B cell (primary cell): Measurements from ENCODE around the gene CCDC187. TPM values are rescaled to one million over a fixed set of nuclear protein-coding genes. Genes with fewer than 3 reads are reported as not detected.

ENCODE experiments used
- ATAC-seq: fragments of 200-7000 bp; cut with Tn5 transposase; one replicate; pipeline ENCODE4 v1.10.0; 2021; ENCODE audit warnings: low read depth, mild to moderate bottlenecking, moderate number of reproducible peaks, moderate library complexity
- CTCF ChIA-PET: fragments of 350-600 bp; sonication (Branson Sonifier 250); formaldehyde crosslinking; loops from one replicate; lab custom pipeline; 2021; ENCODE audit warnings: antibody characterized with exemption, inconsistent platforms; lab: Charles Lee
- POLR2A ChIA-PET: fragments of 350-600 bp; sonication (Branson Sonifier 250); formaldehyde crosslinking; loops from one replicate; lab custom pipeline; 2021; ENCODE audit warnings: antibody characterized with exemption; lab: Charles Lee
- DNase-seq: peaks from one replicate; pipeline ENCODE4 v3.0.0; 2013
- H2AFZ ChIP-seq: 2 replicates; pipeline ENCODE4 v1.6.1; 2012; ENCODE audit warnings: mild to moderate bottlenecking, low read depth, low read length; ENCODE audit not compliant: insufficient read depth, poor library complexity, severe bottlenecking
- H3K27ac ChIP-seq, 2 donors: 1 replicate in 1 of 2; 2 replicates in 1 of 2; pipeline ENCODE4 v1.5.1; 2012 to 2013; ENCODE audit warnings: low read length in 2 of 2, mild to moderate bottlenecking in 2 of 2, moderate library complexity in 1 of 2
- H3K27me3 ChIP-seq, 4 experiments: fragments of 200-600 bp in 1 of 4; sonication (generic) in 1 of 4; replicated peaks in 1 of 4; 1 replicate in 2 of 4; 2 replicates in 2 of 4; pipeline versions ENCODE4 v1.6.1 to v1.7.0; 2013 to 2016; ENCODE audit warnings: low read length in 3 of 4, mild to moderate bottlenecking in 2 of 4, mixed read lengths in 1 of 4, moderate library complexity in 1 of 4; ENCODE audit not compliant: insufficient read depth in 4 of 4, control insufficient read depth in 3 of 4; ENCODE audit errors: control extremely low read depth in 1 of 4
- H3K36me3 ChIP-seq, 2 experiments: replicated peaks in 1 of 2; 1 replicate in 1 of 2; 2 replicates in 1 of 2; pipeline versions ENCODE4 v1.6.1 to v1.7.1; 2013; ENCODE audit warnings: low read length in 1 of 2; ENCODE audit not compliant: insufficient read depth in 2 of 2, control insufficient read depth in 1 of 2; ENCODE audit errors: control extremely low read depth in 1 of 2, extremely low read depth in 1 of 2
- H3K4me1 ChIP-seq, 2 donors: fragments of 200-600 bp in 1 of 2; sonication (generic) in 1 of 2; 1 replicate in 1 of 2; 2 replicates in 1 of 2; pipeline versions ENCODE4 v1.5.1 to v1.6.1; 2013 to 2017; ENCODE audit warnings: low read length in 2 of 2; ENCODE audit not compliant: control insufficient read depth in 2 of 2, insufficient read depth in 2 of 2
- H3K4me2 ChIP-seq: replicated peaks from 2 replicates; pipeline ENCODE3; 2012; ENCODE audit warnings: mild to moderate bottlenecking, low read depth, low read length; ENCODE audit not compliant: poor library complexity, severe bottlenecking
- H3K4me3 ChIP-seq, 5 experiments: fragments of 200-600 bp in 1 of 5; sonication (generic) in 1 of 5; 1 replicate in 3 of 5; 2 replicates in 2 of 5; pipeline versions ENCODE4 v1.5.1 to v1.7.0; 2011 to 2016; ENCODE audit warnings: low read length in 4 of 5, mild to moderate bottlenecking in 4 of 5, low read depth in 2 of 5, control low read depth in 1 of 5, moderate library complexity in 1 of 5; ENCODE audit not compliant: insufficient read depth in 1 of 5; ENCODE audit errors: control extremely low read depth in 1 of 5, extremely low read depth in 1 of 5
- H3K79me2 ChIP-seq: fragments of 200-600 bp; sonication (generic); one replicate; pipeline ENCODE4 v1.6.0; 2016; ENCODE audit warnings: low read length; ENCODE audit not compliant: control insufficient read depth, insufficient read depth
- H3K9ac ChIP-seq: fragments of 200-600 bp; sonication (generic); 2 replicates; pipeline ENCODE4 v1.6.1; 2017; ENCODE audit warnings: mild to moderate bottlenecking, low read length, moderate library complexity
- H3K9me3 ChIP-seq, 3 donors: one replicate each; pipeline versions ENCODE4 v1.6.1 to v1.7.1; 2013; ENCODE audit warnings: low read length in 2 of 3; ENCODE audit not compliant: control insufficient read depth in 2 of 3, insufficient read depth in 1 of 3; ENCODE audit errors: control extremely low read depth in 1 of 3
- H4K20me1 ChIP-seq: 2 replicates; pipeline ENCODE4 v1.6.0; 2012; ENCODE audit warnings: mild to moderate bottlenecking, low read length; ENCODE audit not compliant: insufficient read depth, control insufficient read depth, poor library complexity, severe bottlenecking
- H3K27ac Mint-ChIP-seq: one replicate; pipeline ENCODE4 v1.8.0; 2021; ENCODE audit warnings: mixed read lengths
- H3K27me3 Mint-ChIP-seq: one replicate; pipeline ENCODE4 v1.8.0; 2021; ENCODE audit warnings: mixed read lengths
- H3K4me1 Mint-ChIP-seq: one replicate; pipeline ENCODE4 v1.8.0; 2021; ENCODE audit warnings: mixed read lengths
- H3K4me3 Mint-ChIP-seq: one replicate; pipeline ENCODE4 v1.8.0; 2021; ENCODE audit warnings: mixed read lengths
- H3K9me3 Mint-ChIP-seq: one replicate; pipeline ENCODE4 v1.8.0; 2022; ENCODE audit warnings: mixed read lengths; ENCODE audit not compliant: insufficient read depth
- EZH2 ChIP-seq: IDR thresholded peaks from 2 replicates; pipeline ENCODE4 v1.6.1; 2012; ENCODE audit warnings: borderline replicate concordance, low read depth, mild to moderate bottlenecking, moderate library complexity, low read length; ENCODE audit not compliant: insufficient read depth, poor library complexity, severe bottlenecking
- WGBS: methylation state at CpG from one replicate; pipeline ENCODE4 v1.1.5; 2013; ENCODE audit warnings: missing lambda C conversion rate; ENCODE audit not compliant: insufficient coverage; 5-methylcytosine and 5-hydroxymethylcytosine counted together
- intact Hi-C: fragments of 100-400 bp; cut with micrococcal nuclease; formaldehyde crosslinking; loops from one replicate; pipeline ENCODE4 v1.10.0; 2022
- polyA plus RNA-seq: library from polyadenylated mRNA; depleted of rRNA; stranded (reverse); fragments of >200 nt; gene quantifications from 2 replicates; pipeline ENCODE4 v1.2.3, GENCODE V29; 2012
- total RNA-seq, 2 donors: library from RNA; stranded (reverse); fragments of 120-200 nt in 1 of 2; gene quantifications; 1 replicate in 1 of 2; 2 replicates in 1 of 2; pipeline versions ENCODE4 v1.2.3 to v1.2.4, GENCODE V29; 2013 to 2022
- TF ChIP-seq, protein P1 (sequence below): fragments of 200-600 bp; IDR thresholded peaks from one replicate; pipeline ENCODE4 v1.8.0; 2022; ENCODE audit warnings: antibody characterized with exemption, mild to moderate bottlenecking

The CCDC187 gene
- total and polyA plus RNA-seq, 2 donors (not counting 1 experiment from before 2014, with no cell fraction given) = 1.5 to 7.6 TPM

DNA sequence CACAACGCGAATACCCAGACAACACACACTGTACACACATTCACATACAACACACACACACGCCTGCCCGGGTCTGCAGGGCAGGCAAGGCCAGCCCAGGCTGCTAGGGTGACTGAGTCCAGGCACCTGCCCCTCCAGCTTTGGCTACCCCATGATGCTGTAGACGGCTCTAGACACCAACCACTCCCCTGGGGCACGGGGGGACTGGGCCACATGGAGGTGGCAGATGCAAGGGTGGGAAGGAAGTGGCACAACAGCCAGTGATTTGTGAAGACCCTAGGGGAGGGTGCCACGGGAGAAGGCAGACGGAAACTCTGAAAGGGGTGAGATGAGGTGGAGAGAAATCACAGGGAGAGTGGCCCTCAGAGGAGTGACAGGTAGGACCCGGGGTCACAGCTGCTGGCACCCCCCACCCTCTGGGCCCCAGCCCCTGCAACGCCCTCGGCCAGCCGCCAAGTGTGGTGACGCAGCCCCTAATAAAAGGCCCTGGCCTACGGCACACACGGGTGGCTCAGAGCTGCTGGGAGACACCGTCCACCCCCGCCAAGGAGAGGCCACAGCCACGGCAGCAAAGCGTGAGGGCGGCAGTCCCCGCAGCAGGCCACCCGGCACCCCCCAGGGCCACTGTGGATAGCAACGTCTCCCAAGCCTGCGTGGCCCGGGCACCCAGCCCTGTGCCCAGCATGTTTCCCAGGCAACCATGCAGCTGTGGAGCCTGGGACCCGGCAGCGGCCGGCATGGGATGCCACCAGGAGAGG, 6.6 kb upstream of the CCDC187 start:
- Histone ChIP-seq H3K27me3 (peaks cover 0 to 28% (median 2%) of the 10 kb centered on the region in 4 experiments), H3K4me3 (peak overlapping the region in 1 of 5 experiments; percentile 6), H4K20me1 (no peaks in the 10 kb centered on the region), H3K9me3 (peaks cover 0 to 15% (median 8%) of the 10 kb centered on the region in 3 donors), H3K27ac (no peak overlapping the region), H2AFZ (peak overlapping the region; percentile 16), H3K9ac (no peak overlapping the region), H3K4me1 (peaks cover 65% of the 10 kb centered on the region in 2 donors), H3K36me3 (no peaks in the 10 kb centered on the region), H3K79me2 (peaks cover 4% of the 10 kb centered on the region), H3K4me2 (peak overlapping the region; percentile 64)
- peak; percentile 58 for DNase-seq
- Mint-ChIP-seq H3K27me3 (no peaks in the 10 kb centered on the region), H3K9me3 (peaks cover 3% of the 10 kb centered on the region), H3K27ac (no peak overlapping the region), H3K4me1 (peaks cover 6% of the 10 kb centered on the region), H3K4me3 (peak overlapping the region; percentile 33)
- ChIA-PET POLR2A (interaction anchor here (1.1 kb wide), 1 partner anchor 53 kb away, joined by 4 read pairs; the partner anchor contains the start of gene DNLZ), CTCF (interaction anchor here (0.8 kb wide), 1 partner anchor 170 kb away, joined by 3 read pairs; no protein-coding TSS in a partner anchor)
- intact Hi-C loops = no loop called here
- peak; percentile 38 for ATAC-seq
- WGBS = 22% methylated on average over 26 of the region's 28 CpGs
- TF ChIP-seq, protein P1, sequence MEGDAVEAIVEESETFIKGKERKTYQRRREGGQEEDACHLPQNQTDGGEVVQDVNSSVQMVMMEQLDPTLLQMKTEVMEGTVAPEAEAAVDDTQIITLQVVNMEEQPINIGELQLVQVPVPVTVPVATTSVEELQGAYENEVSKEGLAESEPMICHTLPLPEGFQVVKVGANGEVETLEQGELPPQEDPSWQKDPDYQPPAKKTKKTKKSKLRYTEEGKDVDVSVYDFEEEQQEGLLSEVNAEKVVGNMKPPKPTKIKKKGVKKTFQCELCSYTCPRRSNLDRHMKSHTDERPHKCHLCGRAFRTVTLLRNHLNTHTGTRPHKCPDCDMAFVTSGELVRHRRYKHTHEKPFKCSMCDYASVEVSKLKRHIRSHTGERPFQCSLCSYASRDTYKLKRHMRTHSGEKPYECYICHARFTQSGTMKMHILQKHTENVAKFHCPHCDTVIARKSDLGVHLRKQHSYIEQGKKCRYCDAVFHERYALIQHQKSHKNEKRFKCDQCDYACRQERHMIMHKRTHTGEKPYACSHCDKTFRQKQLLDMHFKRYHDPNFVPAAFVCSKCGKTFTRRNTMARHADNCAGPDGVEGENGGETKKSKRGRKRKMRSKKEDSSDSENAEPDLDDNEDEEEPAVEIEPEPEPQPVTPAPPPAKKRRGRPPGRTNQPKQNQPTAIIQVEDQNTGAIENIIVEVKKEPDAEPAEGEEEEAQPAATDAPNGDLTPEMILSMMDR = no peak
- TF ChIP-seq EZH2 = no peak

DNA sequence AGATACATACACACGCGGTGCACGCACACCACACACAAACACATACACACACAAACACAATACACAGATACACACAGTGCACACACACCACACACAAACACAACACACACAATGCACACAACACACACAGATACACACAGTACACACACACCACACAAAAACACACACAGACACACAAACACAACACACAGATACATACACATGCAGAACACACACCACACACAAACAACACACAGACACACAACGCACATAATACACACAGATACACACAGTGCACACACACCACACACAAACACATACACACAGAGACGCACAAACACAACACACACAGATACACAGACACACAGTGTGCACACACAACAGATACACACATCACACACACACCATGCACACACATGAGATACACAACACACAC, 5.9 kb upstream of the CCDC187 start:
- ChIA-PET CTCF (no interaction called here), POLR2A (no interaction called here)
- H2AFZ ChIP-seq = no peak overlapping the region
- no peaks in the 10 kb centered on the region for H3K36me3 ChIP-seq
- Mint-ChIP-seq H3K27me3 (no peaks in the 10 kb centered on the region), H3K4me3 (no peak overlapping the region), H3K4me1 (peaks cover 7% of the 10 kb centered on the region), H3K27ac (no peak overlapping the region), H3K9me3 (no peaks in the 10 kb centered on the region)
- intact Hi-C loops = loop anchor here (1.0 kb wide), 1 partner anchor 27 kb away; no protein-coding TSS in a partner anchor
- H3K4me3 ChIP-seq = no peak overlapping the region
- H3K27ac ChIP-seq = no peak overlapping the region
- peaks cover 65% of the 10 kb centered on the region in 2 donors for H3K4me1 ChIP-seq
- H3K27me3 ChIP-seq = peaks cover 0 to 28% (median 2%) of the 10 kb centered on the region in 4 experiments
- peak overlapping the region; percentile 64 for H3K4me2 ChIP-seq
- WGBS = 92% methylated on average over 5 of the region's 5 CpGs
- DNase-seq (no peak), ATAC-seq (no peak)
- no peak for TF ChIP-seq EZH2
- TF ChIP-seq, protein P1 = no peak
- no peak overlapping the region for H3K9ac ChIP-seq
- no peaks in the 10 kb centered on the region for H4K20me1 ChIP-seq
- peaks cover 4% of the 10 kb centered on the region for H3K79me2 ChIP-seq
- peaks cover 0 to 8% (median 2%) of the 10 kb centered on the region in 3 donors for H3K9me3 ChIP-seq
